Mesothelial cell of epicardium (in vitro differentiated cells): ENCODE data around the gene AMBP. TPM values are rescaled to one million over a fixed set of nuclear protein-coding genes. Genes with fewer than 3 reads are reported as not detected.

Source experiments
- DNase-seq, 2 experiments: peaks; one replicate each; pipeline ENCODE4 v3.0.0; 2021; ENCODE audit warnings: low spot score in 2 of 2; ENCODE audit not compliant: unreplicated experiment in 2 of 2
- H3K27ac Mint-ChIP-seq: 2 replicates; pipeline ENCODE4 v1.8.0; 2021; ENCODE audit warnings: mixed read lengths
- H3K27me3 Mint-ChIP-seq: 2 replicates; pipeline ENCODE4 v1.8.0; 2021; ENCODE audit warnings: low read depth, mixed read lengths
- H3K36me3 Mint-ChIP-seq: 2 replicates; pipeline ENCODE4 v1.8.0; 2021; ENCODE audit warnings: mixed read lengths
- H3K4me1 Mint-ChIP-seq: 2 replicates; pipeline ENCODE4 v1.8.0; 2021; ENCODE audit warnings: mixed read lengths
- H3K4me3 Mint-ChIP-seq: 2 replicates; pipeline ENCODE4 v1.8.0; 2021; ENCODE audit warnings: mild to moderate bottlenecking, moderate library complexity, mixed read lengths
- H3K9me3 Mint-ChIP-seq: 2 replicates; pipeline ENCODE4 v1.8.0; 2021; ENCODE audit warnings: mixed read lengths
- total RNA-seq: library from RNA; stranded (reverse); gene quantifications from 3 replicates; pipeline ENCODE4 v1.2.1, GENCODE V29; 2021
- TF ChIP-seq, protein P1 (sequence below): fragments of 200-600 bp; sonication (generic); IDR thresholded peaks from one replicate; pipeline ENCODE4 v1.5.0; 2021; ENCODE audit warnings: antibody characterized with exemption; ENCODE audit not compliant: unreplicated experiment

Gene AMBP
- total RNA-seq, 1 donor from 2014 or later, result 0.22 TPM

DNA sequence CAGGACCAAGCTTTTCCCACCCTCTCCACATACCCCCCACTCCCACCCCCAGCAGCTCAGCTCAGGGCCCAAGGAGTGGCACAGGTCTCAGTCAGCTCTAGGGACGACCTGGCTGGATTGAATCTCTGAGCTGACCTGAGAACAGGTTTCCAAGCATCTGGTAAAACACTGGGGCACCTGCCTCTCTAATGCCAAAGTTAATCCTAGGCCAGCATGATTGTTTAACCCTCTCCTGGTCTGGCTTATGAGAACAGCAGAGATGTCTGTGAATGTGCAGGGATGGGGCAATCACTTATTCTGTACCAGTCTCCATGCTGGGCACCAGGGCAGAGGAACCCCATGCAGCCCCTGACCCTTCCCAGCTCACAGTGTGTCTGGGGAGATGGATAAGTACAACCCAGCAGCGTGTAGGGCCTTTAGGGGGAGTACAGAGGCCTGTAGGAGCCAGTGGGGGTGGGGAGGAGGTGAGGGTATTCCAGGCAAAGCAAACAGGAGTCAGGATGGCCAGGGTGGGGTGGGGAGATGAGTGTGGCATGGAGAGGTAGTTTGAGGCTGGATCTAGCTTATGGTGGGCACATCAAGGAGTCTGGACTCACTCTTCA lies 21.7 kb upstream of the AMBP start:
- H3K9me3 Mint-ChIP-seq, result peaks cover 12% of the 10 kb centered on the region
- H3K27me3 Mint-ChIP-seq, result peaks cover 56% of the 10 kb centered on the region
- no peak overlapping the region for H3K27ac Mint-ChIP-seq
- peaks cover 8% of the 10 kb centered on the region for H3K36me3 Mint-ChIP-seq
- TF ChIP-seq, protein P1, sequence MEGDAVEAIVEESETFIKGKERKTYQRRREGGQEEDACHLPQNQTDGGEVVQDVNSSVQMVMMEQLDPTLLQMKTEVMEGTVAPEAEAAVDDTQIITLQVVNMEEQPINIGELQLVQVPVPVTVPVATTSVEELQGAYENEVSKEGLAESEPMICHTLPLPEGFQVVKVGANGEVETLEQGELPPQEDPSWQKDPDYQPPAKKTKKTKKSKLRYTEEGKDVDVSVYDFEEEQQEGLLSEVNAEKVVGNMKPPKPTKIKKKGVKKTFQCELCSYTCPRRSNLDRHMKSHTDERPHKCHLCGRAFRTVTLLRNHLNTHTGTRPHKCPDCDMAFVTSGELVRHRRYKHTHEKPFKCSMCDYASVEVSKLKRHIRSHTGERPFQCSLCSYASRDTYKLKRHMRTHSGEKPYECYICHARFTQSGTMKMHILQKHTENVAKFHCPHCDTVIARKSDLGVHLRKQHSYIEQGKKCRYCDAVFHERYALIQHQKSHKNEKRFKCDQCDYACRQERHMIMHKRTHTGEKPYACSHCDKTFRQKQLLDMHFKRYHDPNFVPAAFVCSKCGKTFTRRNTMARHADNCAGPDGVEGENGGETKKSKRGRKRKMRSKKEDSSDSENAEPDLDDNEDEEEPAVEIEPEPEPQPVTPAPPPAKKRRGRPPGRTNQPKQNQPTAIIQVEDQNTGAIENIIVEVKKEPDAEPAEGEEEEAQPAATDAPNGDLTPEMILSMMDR, result no peak
- H3K4me3 Mint-ChIP-seq, result no peak overlapping the region
- no peak for DNase-seq
- peaks cover 12% of the 10 kb centered on the region for H3K4me1 Mint-ChIP-seq

DNA sequence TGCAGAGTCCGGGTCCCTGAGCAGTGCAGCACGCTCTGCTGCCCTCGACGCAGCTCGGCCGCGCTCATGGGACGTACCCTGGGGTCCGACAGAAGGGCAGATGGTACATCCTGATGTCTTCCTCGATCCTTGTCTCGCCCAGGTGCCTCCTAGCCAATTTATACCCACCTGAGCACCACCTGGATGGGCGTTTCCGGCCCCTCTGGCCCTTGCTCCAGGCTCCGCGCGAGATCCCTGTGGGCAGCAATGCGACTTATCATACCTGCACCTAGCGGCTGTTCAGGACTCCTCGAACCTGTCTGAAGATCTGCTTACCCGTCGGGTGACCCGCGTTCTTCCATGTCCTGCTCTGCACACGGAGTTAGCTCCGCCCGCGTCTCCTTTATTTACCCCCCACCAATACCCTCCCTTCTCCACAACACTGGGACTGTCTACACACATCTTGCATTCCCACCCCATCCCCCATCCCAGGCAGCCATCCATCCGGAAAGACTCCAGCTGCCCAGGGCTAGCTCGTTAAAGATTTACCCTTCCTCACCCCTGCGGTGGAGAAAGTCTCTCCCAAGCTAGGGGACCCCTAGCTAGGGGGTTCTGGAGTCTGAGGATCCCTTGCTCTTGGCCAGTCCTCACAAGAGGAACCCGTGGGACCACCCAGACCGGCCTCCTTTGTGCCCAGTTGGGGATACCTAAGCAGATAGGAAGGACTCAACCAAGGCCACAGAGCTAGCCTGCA lies 21.0 kb upstream of the AMBP start, which contains the start of gene KIF12:
Gene KIF12, minus strand, starts transcription at position 357 of the 733 bp plus-strand sequence. Its CDS starts 16 bp downstream, at position 341.
- peaks cover 8% of the 10 kb centered on the region for H3K36me3 Mint-ChIP-seq
- no peak within 1 kb of the TSS for H3K27ac Mint-ChIP-seq
- TF ChIP-seq, protein P1, result no peak
- peaks cover 12% of the 10 kb centered on the region for H3K4me1 Mint-ChIP-seq
- DNase-seq, result no peak
- peak within 1 kb of the TSS; percentile 62 for H3K4me3 Mint-ChIP-seq
- peaks cover 12% of the 10 kb centered on the region for H3K9me3 Mint-ChIP-seq
- H3K27me3 Mint-ChIP-seq, result peaks cover 52% of the 10 kb centered on the region

DNA sequence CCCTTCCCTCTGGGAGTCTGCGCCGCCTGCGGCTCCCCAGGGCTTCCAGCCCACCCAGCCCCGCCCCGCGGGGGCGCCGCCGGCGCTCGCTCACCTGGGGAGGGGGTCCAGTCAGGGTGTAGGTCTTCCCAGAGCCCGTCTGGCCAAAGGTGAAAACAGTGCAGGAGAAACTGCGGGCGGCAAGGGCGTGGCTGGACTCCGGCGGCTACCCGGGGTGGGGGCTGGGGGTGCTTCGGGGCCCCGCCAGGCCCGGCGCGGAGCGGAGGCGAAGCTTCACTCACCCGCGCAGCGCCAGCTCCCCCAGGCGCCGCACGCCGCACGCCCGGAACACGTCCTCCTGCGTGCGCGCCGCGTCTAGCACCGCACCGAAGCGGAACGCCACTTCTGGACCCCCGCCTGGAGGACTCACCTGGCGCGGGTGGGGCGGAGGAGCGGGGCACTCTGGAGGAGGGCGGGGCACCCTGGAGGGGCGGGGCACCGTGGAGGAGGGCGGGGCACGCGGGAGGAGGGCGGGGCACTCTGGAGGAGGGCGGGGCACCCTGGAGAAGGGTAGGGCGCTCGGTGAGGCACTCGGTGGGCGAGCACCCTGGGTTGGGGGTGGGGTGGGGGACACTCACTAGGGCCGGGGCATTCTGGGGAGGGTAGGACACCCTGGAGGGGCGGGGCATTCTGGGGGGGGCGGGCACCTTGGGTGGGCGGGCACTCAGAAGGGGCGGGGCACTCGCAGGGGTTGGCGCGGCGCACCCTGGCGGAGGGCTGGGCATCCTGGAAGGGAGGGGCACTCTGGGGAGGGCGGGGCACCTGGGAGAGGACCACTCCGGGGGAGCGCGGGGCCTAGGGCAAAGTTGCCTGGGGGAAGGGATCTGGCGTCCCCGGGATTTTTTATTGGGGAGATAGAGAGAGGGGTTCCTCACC lies 20.2 kb upstream of the AMBP start:
- peak; percentile 53 to 56 for DNase-seq
- peak overlapping the region; percentile 62 for H3K4me3 Mint-ChIP-seq
- H3K27ac Mint-ChIP-seq, result no peak overlapping the region
- H3K9me3 Mint-ChIP-seq, result peaks cover 12% of the 10 kb centered on the region
- peaks cover 12% of the 10 kb centered on the region for H3K4me1 Mint-ChIP-seq
- H3K27me3 Mint-ChIP-seq, result peaks cover 47% of the 10 kb centered on the region
- TF ChIP-seq, protein P1, result no peak
- peaks cover 8% of the 10 kb centered on the region for H3K36me3 Mint-ChIP-seq

DNA sequence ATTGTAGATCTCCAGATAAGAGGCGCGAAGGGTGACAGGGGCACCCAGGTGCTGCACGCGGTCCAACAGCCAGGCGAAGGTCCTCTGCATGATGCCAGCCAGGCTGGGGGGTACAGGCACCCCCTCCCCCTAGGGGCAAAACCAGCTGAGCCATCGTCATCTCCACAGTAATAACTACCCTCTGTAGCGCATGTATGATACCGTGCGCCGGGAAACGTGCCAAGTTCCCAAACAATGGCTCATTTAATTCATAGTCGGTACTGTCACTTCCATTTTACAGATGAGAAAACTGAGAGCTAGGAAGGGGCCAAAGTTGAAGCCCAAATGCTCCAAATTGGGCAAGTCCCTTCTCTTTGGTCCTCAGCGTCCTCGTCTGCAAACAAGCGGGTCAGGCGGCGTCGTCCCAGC lies 19.5 kb upstream of the AMBP start:
- Mint-ChIP-seq H3K9me3 (peaks cover 10% of the 10 kb centered on the region), H3K4me3 (peak overlapping the region; percentile 48), H3K27ac (no peak overlapping the region), H3K36me3 (peaks cover 7% of the 10 kb centered on the region), H3K4me1 (peaks cover 12% of the 10 kb centered on the region), H3K27me3 (peaks cover 45% of the 10 kb centered on the region)
- TF ChIP-seq, protein P1, result no peak
- DNase-seq, result no peak

DNA sequence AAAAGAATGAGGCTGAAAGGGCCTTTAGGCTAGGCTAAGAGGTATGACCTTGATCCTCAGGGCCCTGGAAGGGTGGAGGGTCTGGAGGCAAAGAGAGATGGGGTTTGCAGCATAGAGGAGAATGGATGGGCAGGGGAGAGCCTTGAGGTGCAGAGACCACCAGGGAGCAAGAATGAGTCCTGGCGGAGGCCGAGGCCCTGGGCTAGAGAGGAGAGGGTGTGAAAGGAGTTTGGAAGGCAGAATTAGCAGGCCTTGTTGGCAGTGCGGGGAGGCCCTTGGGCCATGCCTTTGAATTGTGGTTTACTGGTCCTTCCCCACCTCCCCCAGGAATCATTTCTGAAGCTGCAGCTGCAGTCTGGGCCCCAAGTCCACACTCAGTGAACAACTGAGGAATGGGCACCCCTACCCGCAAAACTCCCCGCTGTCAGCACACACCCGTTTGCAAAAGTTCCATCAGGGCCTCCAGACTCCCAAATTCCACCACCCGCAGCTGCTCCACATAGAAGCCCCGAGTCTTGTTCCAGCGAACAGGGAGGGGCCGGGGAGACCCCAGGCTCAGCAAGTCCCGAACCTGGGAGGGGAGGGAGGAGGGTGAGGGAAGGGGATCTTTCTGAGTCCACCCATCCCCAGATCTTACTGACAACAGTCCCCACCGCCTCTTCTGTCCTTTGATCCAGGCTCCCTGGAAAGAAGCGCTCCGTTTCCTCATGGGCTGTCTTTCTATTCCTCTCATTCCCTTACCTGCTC lies 18.9 kb upstream of the AMBP start:
- peaks cover 12% of the 10 kb centered on the region for H3K4me1 Mint-ChIP-seq
- no peak overlapping the region for H3K27ac Mint-ChIP-seq
- H3K9me3 Mint-ChIP-seq, result peaks cover 7% of the 10 kb centered on the region
- DNase-seq, result no peak
- TF ChIP-seq, protein P1, result no peak
- peaks cover 42% of the 10 kb centered on the region for H3K27me3 Mint-ChIP-seq
- peaks cover 4% of the 10 kb centered on the region for H3K36me3 Mint-ChIP-seq
- H3K4me3 Mint-ChIP-seq, result peak overlapping the region; percentile 54
